Measurements from ENCODE around the gene ZKSCAN2.

DNA sequence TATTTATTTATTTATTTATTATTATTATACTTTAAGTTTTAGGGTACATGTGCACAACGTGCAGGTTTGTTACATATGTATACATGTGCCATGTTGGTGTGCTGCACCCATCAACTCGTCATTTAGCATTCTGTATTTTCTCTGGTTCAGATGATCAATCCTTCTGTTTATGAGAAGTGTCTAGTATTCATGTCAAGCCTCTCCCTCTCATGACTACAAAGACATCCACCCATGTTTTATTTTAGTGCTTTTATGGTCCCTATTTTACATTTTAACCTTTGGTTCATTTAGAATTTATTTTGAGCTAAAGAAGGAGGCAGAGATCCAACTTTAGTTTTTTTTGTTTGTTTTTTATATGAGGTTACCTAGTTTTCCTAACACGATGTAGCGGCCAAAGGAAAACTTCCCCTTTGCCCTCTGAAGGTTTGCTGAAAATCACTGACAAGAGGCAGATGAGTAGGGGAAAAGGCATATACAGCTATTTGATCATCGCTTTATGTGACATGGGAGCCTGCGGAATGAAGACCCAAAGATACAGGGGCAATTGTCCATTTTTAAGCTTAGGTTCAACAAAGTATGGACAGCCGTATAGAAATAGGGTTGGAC lies 63.3 kb downstream of the ZKSCAN2 start:
- TF ChIP-seq, protein P1, sequence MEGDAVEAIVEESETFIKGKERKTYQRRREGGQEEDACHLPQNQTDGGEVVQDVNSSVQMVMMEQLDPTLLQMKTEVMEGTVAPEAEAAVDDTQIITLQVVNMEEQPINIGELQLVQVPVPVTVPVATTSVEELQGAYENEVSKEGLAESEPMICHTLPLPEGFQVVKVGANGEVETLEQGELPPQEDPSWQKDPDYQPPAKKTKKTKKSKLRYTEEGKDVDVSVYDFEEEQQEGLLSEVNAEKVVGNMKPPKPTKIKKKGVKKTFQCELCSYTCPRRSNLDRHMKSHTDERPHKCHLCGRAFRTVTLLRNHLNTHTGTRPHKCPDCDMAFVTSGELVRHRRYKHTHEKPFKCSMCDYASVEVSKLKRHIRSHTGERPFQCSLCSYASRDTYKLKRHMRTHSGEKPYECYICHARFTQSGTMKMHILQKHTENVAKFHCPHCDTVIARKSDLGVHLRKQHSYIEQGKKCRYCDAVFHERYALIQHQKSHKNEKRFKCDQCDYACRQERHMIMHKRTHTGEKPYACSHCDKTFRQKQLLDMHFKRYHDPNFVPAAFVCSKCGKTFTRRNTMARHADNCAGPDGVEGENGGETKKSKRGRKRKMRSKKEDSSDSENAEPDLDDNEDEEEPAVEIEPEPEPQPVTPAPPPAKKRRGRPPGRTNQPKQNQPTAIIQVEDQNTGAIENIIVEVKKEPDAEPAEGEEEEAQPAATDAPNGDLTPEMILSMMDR (IDR thresholded peaks at IDR 0.05) = no peak
- TF ChIP-seq POLR2A (IDR thresholded peaks at IDR 0.05) (no peak), EP300 (IDR thresholded peaks at IDR 0.05) (no peak)
